ENCODE data around the gene THSD4.

DNA sequence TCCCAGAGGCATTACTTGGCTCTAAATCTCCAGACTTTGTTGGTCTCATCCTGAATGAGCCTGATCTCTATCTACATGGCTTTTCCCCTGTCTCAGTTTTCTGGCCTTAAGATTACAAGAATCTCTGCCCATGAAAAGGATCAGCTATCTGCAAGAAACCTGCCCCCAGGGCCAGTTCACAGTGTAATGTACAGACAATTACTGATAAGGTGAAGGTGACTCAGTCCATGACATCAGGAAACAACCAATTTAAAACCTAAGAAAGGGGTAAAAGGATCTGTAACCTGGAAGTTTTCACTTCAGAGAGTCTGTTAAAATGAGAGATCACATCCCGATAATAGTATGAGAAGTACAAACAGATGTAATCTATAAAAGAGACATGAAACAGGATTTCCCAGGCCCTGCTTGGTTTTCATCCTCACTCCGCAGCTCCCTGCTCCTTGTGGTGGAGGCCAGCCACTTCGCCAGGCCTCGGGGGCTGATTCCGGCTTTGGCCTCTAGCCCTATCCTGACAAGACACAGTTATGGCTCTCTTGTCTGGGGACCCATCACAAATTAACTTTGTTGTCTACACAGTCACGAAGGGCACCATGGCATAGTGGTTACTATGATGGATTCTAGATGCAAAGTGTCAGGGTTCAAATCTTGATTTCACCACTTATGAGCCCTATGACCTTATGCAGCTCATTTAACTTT lies 136.9 kb downstream of the THSD4 start:
- TF ChIP-seq CTCF (IDR thresholded peaks at IDR 0.05): no peak
- no peak for TF ChIP-seq POLR2A (IDR thresholded peaks at IDR 0.05)
